SK-N-SH (cell line): ENCODE data around the gene ABCG5. TPM values are rescaled to one million over a fixed set of nuclear protein-coding genes. Genes with fewer than 3 reads are reported as not detected.

ENCODE experiments used
- CTCF ChIA-PET: fragments of 300-600, 350-600 bp; formaldehyde crosslinking; extraction: SDS; loops from one replicate; lab custom pipeline; 2021; lab: Yijun Ruan, JAX
- POLR2A ChIA-PET: fragments of 350-600 bp; sonication (Branson Sonifier 250); formaldehyde crosslinking; extraction: SDS; loops from one replicate; lab custom pipeline; 2020; ENCODE audit warnings: antibody characterized with exemption, inconsistent platforms; lab: Yijun Ruan, JAX
- DNase-seq: peaks from one replicate; pipeline ENCODE4 v3.0.0; 2012
- H2AFZ ChIP-seq: fragments of 200-600 bp; sonication (generic); 2 replicates; pipeline ENCODE4 v1.8.1; 2016; ENCODE audit warnings: antibody characterized with exemption, mild to moderate bottlenecking, low read depth
- H3F3A ChIP-seq: fragments of 200-600 bp; sonication (generic); replicated peaks from 2 replicates; pipeline ENCODE3; 2016; ENCODE audit warnings: antibody characterized with exemption, mild to moderate bottlenecking; ENCODE audit not compliant: insufficient read depth
- H3K27ac ChIP-seq, 2 experiments: fragments of 200-500 bp in 1 of 2; fragments of 200-600 bp in 1 of 2; sonication (Bioruptor generic) in 1 of 2; sonication (generic), shearing (Covaris generic) in 1 of 2; 2 replicates each; pipeline versions ENCODE4 v1.5.1 to v1.6.1; 2014 to 2016; ENCODE audit warnings: low read depth in 2 of 2, inconsistent platforms in 1 of 2, low read length in 1 of 2, mild to moderate bottlenecking in 1 of 2, mixed read lengths in 1 of 2
- H3K27me3 ChIP-seq: fragments of 200-600 bp; sonication (generic), shearing (Covaris generic); 2 replicates; pipeline ENCODE4 v1.6.1; 2016; ENCODE audit warnings: mixed run types; ENCODE audit not compliant: insufficient read depth
- H3K36me3 ChIP-seq, 2 experiments: fragments of 200-500 bp in 1 of 2; fragments of 200-600 bp in 1 of 2; sonication (Bioruptor generic) in 1 of 2; sonication (generic) in 1 of 2; replicated peaks in 1 of 2; 2 replicates each; pipeline versions ENCODE3 to v1.5.1; 2014 to 2016; ENCODE audit warnings: low read length in 1 of 2, mild to moderate bottlenecking in 1 of 2; ENCODE audit not compliant: insufficient read depth in 2 of 2, control insufficient read depth in 1 of 2
- H3K4me1 ChIP-seq, 2 experiments: fragments of 200-500 bp in 1 of 2; fragments of 200-600 bp in 1 of 2; sonication (Bioruptor generic) in 1 of 2; sonication (generic), shearing (Covaris generic) in 1 of 2; 2 replicates each; pipeline versions ENCODE4 v1.5.1 to v1.6.1; 2014 to 2016; ENCODE audit warnings: low read depth in 1 of 2, low read length in 1 of 2, mixed run types in 1 of 2; ENCODE audit not compliant: insufficient read depth in 2 of 2, control insufficient read depth in 1 of 2
- H3K4me2 ChIP-seq: fragments of 200-600 bp; sonication (generic), shearing (Covaris generic); 2 replicates; pipeline ENCODE4 v1.6.1; 2017; ENCODE audit warnings: mixed run types
- H3K4me3 ChIP-seq, 2 experiments: fragments of 200-500 bp in 1 of 2; fragments of 200-600 bp in 1 of 2; sonication (Bioruptor generic) in 1 of 2; sonication (generic), shearing (Covaris generic) in 1 of 2; 2 replicates each; pipeline versions ENCODE4 v1.5.1 to v1.8.1; 2014 to 2016; ENCODE audit warnings: low read depth in 2 of 2, inconsistent platforms in 1 of 2, low read length in 1 of 2, mild to moderate bottlenecking in 1 of 2, mixed read lengths in 1 of 2, moderate library complexity in 1 of 2
- H3K79me2 ChIP-seq: fragments of 200-600 bp; sonication (generic); 2 replicates; pipeline ENCODE4 v1.8.1; 2017; ENCODE audit warnings: mild to moderate bottlenecking; ENCODE audit not compliant: insufficient read depth
- H3K9ac ChIP-seq: fragments of 200-600 bp; sonication (generic); 2 replicates; pipeline ENCODE4 v1.6.1; 2017; ENCODE audit warnings: mixed run types
- H3K9me2 ChIP-seq: fragments of 200-600 bp; sonication (generic); 2 replicates; pipeline ENCODE4 v1.6.1; 2017; ENCODE audit warnings: mixed run types
- H3K9me3 ChIP-seq: fragments of 200-600 bp; sonication (generic); 2 replicates; pipeline ENCODE4 v1.6.1; 2017; ENCODE audit warnings: mixed run types, mild to moderate bottlenecking, moderate library complexity
- H4K20me1 ChIP-seq: fragments of 200-600 bp; sonication (generic); 2 replicates; pipeline ENCODE4 v1.6.1; 2017; ENCODE audit warnings: mild to moderate bottlenecking, mixed run types; ENCODE audit not compliant: insufficient read depth
- EP300 ChIP-seq, 2 experiments: IDR thresholded peaks; 2 replicates each; pipeline versions ENCODE4 v1.4.0 to v1.6.1; 2012; ENCODE audit warnings: borderline replicate concordance in 1 of 2, low read depth in 1 of 2, low read length in 1 of 2
- EZH2phosphoT487 ChIP-seq: fragments of 200-600 bp; sonication (generic); IDR thresholded peaks from 2 replicates; pipeline ENCODE4 v1.6.1; 2017; ENCODE audit warnings: low read depth, mixed run types, mild to moderate bottlenecking, antibody characterized with exemption, moderate library complexity, borderline replicate concordance
- FOSL2 ChIP-seq: IDR thresholded peaks from 2 replicates; pipeline ENCODE4 v1.4.0; 2012; ENCODE audit warnings: low read depth, mild to moderate bottlenecking, moderate library complexity, borderline replicate concordance
- FOXJ3 ChIP-seq: sonication (generic); formaldehyde crosslinking; IDR thresholded peaks from 2 replicates; pipeline ENCODE4 v1.5.1; 2020; ENCODE audit warnings: mild to moderate bottlenecking, missing genetic modification reagents
- FOXM1 ChIP-seq: IDR thresholded peaks from 2 replicates; pipeline ENCODE4 v1.4.0; 2012; ENCODE audit warnings: low read depth, mild to moderate bottlenecking
- GABPA ChIP-seq: IDR thresholded peaks from 2 replicates; pipeline ENCODE4 v1.4.0; 2012; ENCODE audit warnings: low read depth, mild to moderate bottlenecking
- GATA2 ChIP-seq: sonication (generic); formaldehyde crosslinking; IDR thresholded peaks from 2 replicates; pipeline ENCODE4 v1.5.0; 2020; ENCODE audit warnings: mild to moderate bottlenecking, missing genetic modification reagents
- JUND ChIP-seq: IDR thresholded peaks from 2 replicates; pipeline ENCODE4 v1.4.0; 2012
- MAX ChIP-seq: IDR thresholded peaks from 2 replicates; pipeline ENCODE4 v1.4.0; 2012; ENCODE audit warnings: low read depth
- MEF2A ChIP-seq: IDR thresholded peaks from 2 replicates; pipeline ENCODE4 v1.4.0; 2012; ENCODE audit warnings: low read depth, borderline replicate concordance
- NRF1 ChIP-seq: IDR thresholded peaks from 2 replicates; pipeline ENCODE4 v1.6.1; 2012; ENCODE audit warnings: low read depth, mild to moderate bottlenecking, low read length
- RCOR1 ChIP-seq: fragments of 150-350 bp; IDR thresholded peaks from 2 replicates; pipeline ENCODE4 v1.6.1; 2017; ENCODE audit warnings: antibody characterized with exemption, low read length
- REST ChIP-seq: IDR thresholded peaks from 2 replicates; pipeline ENCODE4 v1.6.1; 2012; ENCODE audit warnings: mild to moderate bottlenecking, low read depth, low read length, moderate library complexity
- RFX5 ChIP-seq: IDR thresholded peaks from 2 replicates; pipeline ENCODE4 v1.6.1; 2012; ENCODE audit warnings: mild to moderate bottlenecking, improper control_type of control experiment, low read length
- RXRA ChIP-seq: IDR thresholded peaks from 2 replicates; pipeline ENCODE4 v1.4.0; 2012; ENCODE audit warnings: low read depth, mild to moderate bottlenecking, borderline replicate concordance
- TAF1 ChIP-seq: IDR thresholded peaks from 2 replicates; pipeline ENCODE4 v1.6.1; 2012; ENCODE audit warnings: low read depth, mild to moderate bottlenecking, low read length, moderate library complexity, borderline replicate concordance
- TCF12 ChIP-seq: IDR thresholded peaks from 2 replicates; pipeline ENCODE4 v1.4.0; 2012
- TEAD4 ChIP-seq: IDR thresholded peaks from 2 replicates; pipeline ENCODE4 v1.4.0; 2012; ENCODE audit warnings: mild to moderate bottlenecking, borderline replicate concordance; ENCODE audit not compliant: insufficient read depth
- YY1 ChIP-seq: IDR thresholded peaks from 2 replicates; pipeline ENCODE4 v1.4.0; 2012; ENCODE audit warnings: low read depth, mild to moderate bottlenecking
- ZBTB33 ChIP-seq: IDR thresholded peaks from 2 replicates; pipeline ENCODE4 v1.4.0; 2012; ENCODE audit warnings: low read depth, borderline replicate concordance
- WGBS: methylation state at CpG from one replicate; pipeline ENCODE4 v1.1.6; 2017; ENCODE audit warnings: low lambda C conversion rate; 5-methylcytosine and 5-hydroxymethylcytosine counted together
- polyA plus RNA-seq, 3 experiments: library from polyadenylated mRNA; depleted of rRNA; stranded (reverse); fragments of >200 nt; gene quantifications; 2 replicates each; pipeline ENCODE4 v1.2.3, GENCODE V29; 2012

Gene ABCG5
- polyA plus RNA-seq, 1 of the 3 experiments (the other 2 are of a cell fraction) = not detected

GRCh38 chr2:43853141-43854081 is 14.8 kb upstream of the ABCG5 start:
- CTCF ChIA-PET = interaction anchor here (0.7 to 1.7 kb wide), 3 partner anchors 24 to 1578 kb away, joined by 3 to 7 read pairs (median 6); no protein-coding TSS in a partner anchor
- POLR2A ChIA-PET = no interaction called here

GRCh38 chr2:43852196-43852730 is 13.6 kb upstream of the ABCG5 start:
- Histone ChIP-seq H2AFZ (no peak overlapping the region), H3K27ac (no peak overlapping the region), H3K4me1 (no peaks in the 10 kb centered on the region), H3K9me2 (no peaks in the 10 kb centered on the region), H3K9me3 (no peaks in the 10 kb centered on the region)
- POLR2A ChIA-PET = no interaction called here
- CTCF ChIA-PET = interaction anchor here (1.7 kb wide), 1 partner anchor 26 kb away, joined by 7 read pairs; no protein-coding TSS in a partner anchor
- TF ChIP-seq FOXJ3 (CRISPR knock-in tag) (no peak), EZH2phosphoT487 (no peak), REST (no peak), GABPA (no peak), FOSL2 (no peak), RFX5 (no peak), TAF1 (no peak), MEF2A (no peak), NRF1 (no peak), FOXM1 (no peak), MAX (no peak), TCF12 (no peak), YY1 (no peak), JUND (no peak), RXRA (no peak), ZBTB33 (no peak), RCOR1 (no peak)
- TF ChIP-seq, all 33 proteins: peak for 0
- DNase-seq = peak; percentile 7
- H3K4me2 ChIP-seq = no peak overlapping the region
- H3K9ac ChIP-seq = no peak overlapping the region
- H4K20me1 ChIP-seq = no peaks in the 10 kb centered on the region
- no peaks in the 10 kb centered on the region for H3K79me2 ChIP-seq
- no peaks in the 10 kb centered on the region for H3K36me3 ChIP-seq
- no peak overlapping the region for H3K4me3 ChIP-seq
- peaks cover 19% of the 10 kb centered on the region; the same call in 1 of the 2 replicates for H3K27me3 ChIP-seq
- 84% methylated on average over 21 of the region's 21 CpGs for WGBS
- H3F3A ChIP-seq = no peaks in the 10 kb centered on the region

More at GRCh38 chr2:43853141-43854081, 14.8 kb upstream of the ABCG5 start:
- H3K27ac ChIP-seq = no peak overlapping the region
- H4K20me1 ChIP-seq = no peaks in the 10 kb centered on the region
- no peak for DNase-seq
- H3K9me3 ChIP-seq = no peaks in the 10 kb centered on the region
- no peaks in the 10 kb centered on the region for H3K79me2 ChIP-seq
- H3K9me2 ChIP-seq = no peaks in the 10 kb centered on the region
- H3K4me1 ChIP-seq = no peaks in the 10 kb centered on the region
- H3K4me3 ChIP-seq = no peak overlapping the region
- H3K4me2 ChIP-seq = no peak overlapping the region
- 38% methylated on average over 9 of the region's 10 CpGs for WGBS
- H3K27me3 ChIP-seq = peaks cover 19% of the 10 kb centered on the region; the same call in 1 of the 2 replicates
- no peaks in the 10 kb centered on the region for H3K36me3 ChIP-seq
- H3K9ac ChIP-seq = no peak overlapping the region
- H2AFZ ChIP-seq = no peak overlapping the region
- no peak for TF ChIP-seq GATA2
- no peak for TF ChIP-seq EP300 (IDR thresholded peaks at IDR 0.05; ENCODE audit: borderline replicate concordance in 1 of 2, low read depth in 1 of 2, low read length in 1 of 2)
- TF ChIP-seq RXRA = no peak
- no peak for TF ChIP-seq FOSL2
- TF ChIP-seq TEAD4 = no peak
- H3F3A ChIP-seq = no peaks in the 10 kb centered on the region
